ENCODE data around the gene BAIAP2. TPM values are rescaled to one million over a fixed set of nuclear protein-coding genes. Genes with fewer than 3 reads are reported as not detected.

Gene BAIAP2
- total and polyA plus RNA-seq, 2 donors (not counting 3 experiments of a cell fraction or from before 2014, with no cell fraction given), result 12.3 to 18.6 TPM

GRCh38 chr17:81020767-81021497 lies 14.0 kb upstream of the BAIAP2 start:
- ChIA-PET CTCF (interaction anchor here (1.0 to 4.4 kb wide), 6 partner anchors 10 to 82 kb away, joined by 3 to 62 read pairs (median 4); no protein-coding TSS in a partner anchor), POLR2A (no interaction called here)
- H3K9me3 ChIP-seq (replicated peaks; ENCODE audit: control insufficient read depth, insufficient read depth, low read length), result no peaks in the 10 kb centered on the region
- no peak overlapping the region for H3K4me3 ChIP-seq (replicated peaks in 1 of 3; ENCODE audit: insufficient read depth in 1 of 3, low read depth in 1 of 3, low read length in 3 of 3)
- BruUV-seq (replicated peaks), result no TSS peak
- dilution Hi-C loops (cut with MboI; ENCODE audit: extremely low pct_ligation_motif_present, low sequenced_read_pairs), result no loop called here
- no peak overlapping the region for H2AFZ ChIP-seq (ENCODE audit: low read depth, low read length)
- TF ChIP-seq MYC (IDR thresholded peaks at IDR 0.05; ENCODE audit: low read depth, low read length) (no peak), GATA2 (IDR thresholded peaks at IDR 0.05; ENCODE audit: insufficient read depth, insufficient read length, low read depth, low read length) (no peak), JUN (IDR thresholded peaks at IDR 0.05; ENCODE audit: borderline replicate concordance, insufficient read depth, insufficient read length, low read depth) (no peak), POLR2AphosphoS5 (IDR thresholded peaks at IDR 0.05; ENCODE audit: insufficient read depth, low read depth, low read length) (no peak), EZH2 (IDR thresholded peaks at IDR 0.05; ENCODE audit: borderline replicate concordance, low read depth, low read length, severe bottlenecking) (no peak), POLR2A (IDR thresholded peaks at IDR 0.05; ENCODE audit: low read depth, low read length) (no peak), FOS (IDR thresholded peaks at IDR 0.05; ENCODE audit: borderline replicate concordance, insufficient read depth, low read length) (no peak)
- TF ChIP-seq, protein P1, sequence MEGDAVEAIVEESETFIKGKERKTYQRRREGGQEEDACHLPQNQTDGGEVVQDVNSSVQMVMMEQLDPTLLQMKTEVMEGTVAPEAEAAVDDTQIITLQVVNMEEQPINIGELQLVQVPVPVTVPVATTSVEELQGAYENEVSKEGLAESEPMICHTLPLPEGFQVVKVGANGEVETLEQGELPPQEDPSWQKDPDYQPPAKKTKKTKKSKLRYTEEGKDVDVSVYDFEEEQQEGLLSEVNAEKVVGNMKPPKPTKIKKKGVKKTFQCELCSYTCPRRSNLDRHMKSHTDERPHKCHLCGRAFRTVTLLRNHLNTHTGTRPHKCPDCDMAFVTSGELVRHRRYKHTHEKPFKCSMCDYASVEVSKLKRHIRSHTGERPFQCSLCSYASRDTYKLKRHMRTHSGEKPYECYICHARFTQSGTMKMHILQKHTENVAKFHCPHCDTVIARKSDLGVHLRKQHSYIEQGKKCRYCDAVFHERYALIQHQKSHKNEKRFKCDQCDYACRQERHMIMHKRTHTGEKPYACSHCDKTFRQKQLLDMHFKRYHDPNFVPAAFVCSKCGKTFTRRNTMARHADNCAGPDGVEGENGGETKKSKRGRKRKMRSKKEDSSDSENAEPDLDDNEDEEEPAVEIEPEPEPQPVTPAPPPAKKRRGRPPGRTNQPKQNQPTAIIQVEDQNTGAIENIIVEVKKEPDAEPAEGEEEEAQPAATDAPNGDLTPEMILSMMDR (IDR thresholded peaks at IDR 0.05; ENCODE audit: extremely low read depth in 1 of 2, insufficient read depth in 1 of 2, low read depth in 1 of 2, low read length in 2 of 2), result no peak
- TF ChIP-seq, protein P2, sequence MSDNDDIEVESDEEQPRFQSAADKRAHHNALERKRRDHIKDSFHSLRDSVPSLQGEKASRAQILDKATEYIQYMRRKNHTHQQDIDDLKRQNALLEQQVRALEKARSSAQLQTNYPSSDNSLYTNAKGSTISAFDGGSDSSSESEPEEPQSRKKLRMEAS (IDR thresholded peaks at IDR 0.05; ENCODE audit: insufficient read depth, insufficient read length), result no peak
- no peak for DNase-seq (ENCODE audit: low read depth, low spot score)
- no peak overlapping the region for H3K9ac ChIP-seq (replicated peaks; ENCODE audit: extremely low read depth, insufficient read depth, low read length)
- H3K36me3 ChIP-seq (ENCODE audit: control insufficient read depth in 2 of 2, extremely low read depth in 1 of 2, insufficient read depth in 2 of 2, low read length in 2 of 2), result no peaks in the 10 kb centered on the region
- H3K9me1 ChIP-seq (replicated peaks; ENCODE audit: control insufficient read depth, extremely low read depth, insufficient read depth, low read length), result no peaks in the 10 kb centered on the region
- peaks cover 12% of the 10 kb centered on the region for H3K4me1 ChIP-seq (ENCODE audit: control insufficient read depth, extremely low read depth, insufficient read depth, low read length)
- H3K4me2 ChIP-seq (ENCODE audit: insufficient read depth, low read length), result no peak overlapping the region
- H3K27ac ChIP-seq (ENCODE audit: insufficient read depth, low read depth, low read length), result no peak overlapping the region
- no peaks in the 10 kb centered on the region for H3K27me3 ChIP-seq (ENCODE audit: control insufficient read depth in 2 of 2, insufficient read depth in 2 of 2, low read length in 2 of 2)
- intact Hi-C loops (cut with micrococcal nuclease), result no loop called here
- H4K20me1 ChIP-seq (replicated peaks; ENCODE audit: control insufficient read depth, extremely low read depth, insufficient read depth, low read length), result no peaks in the 10 kb centered on the region
- H3K79me2 ChIP-seq (ENCODE audit: control insufficient read depth, insufficient read depth, low read length), result no peaks in the 10 kb centered on the region
- FAIRE-seq, result peak; percentile 44

Measured in endothelial cell of umbilical vein (primary cell).